ENCODE data around the gene DPP3. TPM values are rescaled to one million over a fixed set of nuclear protein-coding genes. Genes with fewer than 3 reads are reported as not detected.
"Not testable (repeated sequence)": the region's sequence is repeated elsewhere in the genome, so short reads cannot be mapped to it uniquely, and the experiment has no call there.

The DPP3 gene
- total RNA-seq, 1 donor from 2014 or later: 106 TPM

DNA sequence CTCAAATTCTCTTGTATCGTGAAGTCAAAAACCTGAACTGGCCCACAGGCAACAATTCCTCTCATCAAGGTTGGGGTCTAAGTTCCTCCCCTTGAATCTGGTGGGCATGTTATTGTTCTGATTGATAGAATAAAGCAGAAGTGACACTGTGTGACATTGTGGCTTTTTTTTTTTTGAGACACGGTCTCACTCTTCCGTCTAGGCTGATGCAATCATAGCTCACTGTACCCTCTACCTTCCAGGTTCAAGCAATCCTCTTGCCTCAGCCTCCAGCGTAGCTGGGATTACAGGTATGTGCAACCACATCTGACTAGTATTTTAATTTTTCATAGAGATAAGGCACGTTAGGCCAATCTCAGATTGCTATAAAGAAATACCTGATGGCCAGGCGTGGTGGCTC, 22.4 kb upstream of the DPP3 start:
- no peak overlapping the region for H3K4me3 ChIP-seq (ENCODE audit: low read depth, low read length)
- TF ChIP-seq, protein P1, sequence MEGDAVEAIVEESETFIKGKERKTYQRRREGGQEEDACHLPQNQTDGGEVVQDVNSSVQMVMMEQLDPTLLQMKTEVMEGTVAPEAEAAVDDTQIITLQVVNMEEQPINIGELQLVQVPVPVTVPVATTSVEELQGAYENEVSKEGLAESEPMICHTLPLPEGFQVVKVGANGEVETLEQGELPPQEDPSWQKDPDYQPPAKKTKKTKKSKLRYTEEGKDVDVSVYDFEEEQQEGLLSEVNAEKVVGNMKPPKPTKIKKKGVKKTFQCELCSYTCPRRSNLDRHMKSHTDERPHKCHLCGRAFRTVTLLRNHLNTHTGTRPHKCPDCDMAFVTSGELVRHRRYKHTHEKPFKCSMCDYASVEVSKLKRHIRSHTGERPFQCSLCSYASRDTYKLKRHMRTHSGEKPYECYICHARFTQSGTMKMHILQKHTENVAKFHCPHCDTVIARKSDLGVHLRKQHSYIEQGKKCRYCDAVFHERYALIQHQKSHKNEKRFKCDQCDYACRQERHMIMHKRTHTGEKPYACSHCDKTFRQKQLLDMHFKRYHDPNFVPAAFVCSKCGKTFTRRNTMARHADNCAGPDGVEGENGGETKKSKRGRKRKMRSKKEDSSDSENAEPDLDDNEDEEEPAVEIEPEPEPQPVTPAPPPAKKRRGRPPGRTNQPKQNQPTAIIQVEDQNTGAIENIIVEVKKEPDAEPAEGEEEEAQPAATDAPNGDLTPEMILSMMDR (conservative IDR thresholded peaks at IDR 0.05; ENCODE audit: low read depth, low read length): no peak
- DNase-seq (ENCODE audit: low read depth): no peak

DNA sequence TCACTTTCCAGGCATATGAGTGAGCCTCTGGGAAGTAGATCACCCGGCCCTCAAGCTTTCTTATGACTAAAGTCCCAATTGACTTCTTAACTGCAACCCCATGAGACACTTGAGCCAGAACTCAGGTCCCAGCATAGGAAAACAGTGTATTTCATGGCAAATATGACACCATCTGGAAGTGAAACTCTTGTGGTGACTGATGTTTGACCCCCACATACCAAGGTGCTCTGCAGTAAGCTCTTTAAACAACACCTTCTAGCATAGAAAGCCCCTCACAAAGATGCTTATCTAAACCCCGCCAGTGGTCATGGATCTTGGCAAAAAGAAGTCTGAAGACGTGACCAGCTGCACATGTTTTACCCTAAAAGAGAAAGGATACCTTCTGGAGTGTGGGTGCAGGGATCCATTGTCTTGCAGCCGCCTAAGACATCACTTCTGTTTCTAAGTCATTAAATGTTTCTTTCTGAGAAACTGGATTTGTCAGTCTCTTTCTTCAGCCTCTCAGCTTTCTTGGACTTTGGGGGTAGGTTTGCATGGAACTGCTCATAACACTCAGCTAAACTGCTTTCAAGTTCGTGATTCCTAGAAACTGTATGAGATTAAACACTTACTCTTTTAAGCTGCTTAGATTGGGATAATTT, 21.0 kb upstream of the DPP3 start:
- no peak overlapping the region for H3K4me3 ChIP-seq (ENCODE audit: low read depth, low read length)
- DNase-seq (ENCODE audit: low read depth): no peak
- TF ChIP-seq, protein P1 (conservative IDR thresholded peaks at IDR 0.05; ENCODE audit: low read depth, low read length): no peak

DNA sequence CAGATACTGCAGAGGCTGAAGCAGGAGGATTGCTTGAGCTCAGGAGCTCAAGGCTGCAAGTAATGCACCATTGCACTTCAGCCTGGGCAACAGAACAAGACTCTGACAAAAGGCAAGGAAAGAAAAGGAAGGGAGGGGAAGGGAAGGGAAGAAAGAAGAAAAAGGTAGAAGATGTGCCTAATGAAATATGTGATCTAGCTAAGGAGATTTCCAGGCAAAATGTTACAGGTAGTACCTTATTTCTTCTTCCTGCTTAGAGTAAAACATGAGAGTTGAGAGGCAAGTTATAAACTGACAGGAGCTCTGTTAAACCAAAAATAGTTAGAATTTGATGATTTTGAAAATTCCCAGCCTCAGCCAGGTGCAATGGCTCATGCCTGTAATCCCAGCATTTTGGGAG, 18.2 kb upstream of the DPP3 start:
- DNase-seq (ENCODE audit: low read depth): no peak
- TF ChIP-seq, protein P1 (conservative IDR thresholded peaks at IDR 0.05; ENCODE audit: low read depth, low read length): no peak
- no peak overlapping the region for H3K4me3 ChIP-seq (ENCODE audit: low read depth, low read length)

DNA sequence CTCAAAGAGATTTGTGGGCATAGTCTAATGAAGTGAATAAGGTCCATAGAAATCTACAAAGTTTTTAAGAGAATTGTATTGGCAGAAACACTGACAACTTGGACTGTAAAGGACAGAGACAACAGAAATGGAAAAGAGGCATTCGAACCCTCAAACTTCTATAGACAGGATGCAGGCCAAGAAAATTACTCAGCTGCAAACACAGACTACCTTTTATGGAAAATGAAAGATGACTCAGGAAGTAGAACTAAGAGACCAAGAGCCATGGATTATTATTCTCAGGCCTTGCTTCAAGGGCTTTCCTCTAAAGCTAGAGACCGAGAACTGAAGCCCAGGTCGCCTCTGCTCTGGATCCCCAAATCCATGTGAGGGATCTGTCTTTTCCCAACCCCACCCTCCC, 17.3 kb upstream of the DPP3 start:
- DNase-seq (ENCODE audit: low read depth): no peak
- TF ChIP-seq, protein P1 (conservative IDR thresholded peaks at IDR 0.05; ENCODE audit: low read depth, low read length): no peak
- H3K4me3 ChIP-seq (ENCODE audit: low read depth, low read length): no peak overlapping the region

DNA sequence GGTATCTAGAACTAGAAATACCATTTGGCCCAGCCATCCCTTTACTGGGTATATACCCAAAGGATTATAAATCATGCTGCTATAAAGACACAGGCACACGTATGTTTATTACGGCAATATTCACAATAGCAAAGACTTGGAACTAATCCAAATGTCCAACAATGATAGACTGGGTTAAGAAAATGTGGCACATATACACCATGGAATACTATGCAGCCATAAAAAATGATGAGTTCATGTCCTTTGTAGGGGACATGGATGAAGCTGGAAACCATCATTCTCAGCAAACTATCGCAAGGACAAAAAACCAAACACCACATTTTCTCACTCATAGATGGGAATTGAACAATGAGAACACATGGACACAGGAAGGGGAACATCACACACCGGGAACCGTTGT, 16.1 kb upstream of the DPP3 start:
- not testable (repeated sequence) for H3K4me3 ChIP-seq (ENCODE audit: low read depth, low read length); DNase-seq (ENCODE audit: low read depth)

DNA sequence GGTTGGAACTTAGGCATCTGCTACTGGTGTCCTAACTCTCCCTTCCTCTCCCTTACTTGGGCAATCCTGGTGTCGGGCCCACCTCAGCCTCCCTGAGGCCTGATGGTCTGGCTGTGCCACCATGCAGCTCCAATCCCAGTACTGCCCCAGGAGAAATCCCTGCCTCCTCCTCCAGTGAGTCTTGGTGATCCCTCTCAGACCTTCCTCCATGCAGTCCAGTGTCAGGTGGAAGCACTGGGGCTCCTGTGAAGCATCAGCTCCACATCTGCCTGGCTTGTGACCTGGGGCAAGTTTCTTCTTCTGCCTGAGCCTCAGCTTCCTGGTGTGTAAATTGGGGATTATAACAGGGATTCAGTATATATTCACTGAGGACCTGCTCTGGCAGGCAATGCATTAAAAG, 15.3 kb upstream of the DPP3 start:
- TF ChIP-seq, protein P1 (conservative IDR thresholded peaks at IDR 0.05; ENCODE audit: low read depth, low read length): no peak
- H3K4me3 ChIP-seq (ENCODE audit: low read depth, low read length): no peak overlapping the region
- DNase-seq (ENCODE audit: low read depth): no peak

DNA sequence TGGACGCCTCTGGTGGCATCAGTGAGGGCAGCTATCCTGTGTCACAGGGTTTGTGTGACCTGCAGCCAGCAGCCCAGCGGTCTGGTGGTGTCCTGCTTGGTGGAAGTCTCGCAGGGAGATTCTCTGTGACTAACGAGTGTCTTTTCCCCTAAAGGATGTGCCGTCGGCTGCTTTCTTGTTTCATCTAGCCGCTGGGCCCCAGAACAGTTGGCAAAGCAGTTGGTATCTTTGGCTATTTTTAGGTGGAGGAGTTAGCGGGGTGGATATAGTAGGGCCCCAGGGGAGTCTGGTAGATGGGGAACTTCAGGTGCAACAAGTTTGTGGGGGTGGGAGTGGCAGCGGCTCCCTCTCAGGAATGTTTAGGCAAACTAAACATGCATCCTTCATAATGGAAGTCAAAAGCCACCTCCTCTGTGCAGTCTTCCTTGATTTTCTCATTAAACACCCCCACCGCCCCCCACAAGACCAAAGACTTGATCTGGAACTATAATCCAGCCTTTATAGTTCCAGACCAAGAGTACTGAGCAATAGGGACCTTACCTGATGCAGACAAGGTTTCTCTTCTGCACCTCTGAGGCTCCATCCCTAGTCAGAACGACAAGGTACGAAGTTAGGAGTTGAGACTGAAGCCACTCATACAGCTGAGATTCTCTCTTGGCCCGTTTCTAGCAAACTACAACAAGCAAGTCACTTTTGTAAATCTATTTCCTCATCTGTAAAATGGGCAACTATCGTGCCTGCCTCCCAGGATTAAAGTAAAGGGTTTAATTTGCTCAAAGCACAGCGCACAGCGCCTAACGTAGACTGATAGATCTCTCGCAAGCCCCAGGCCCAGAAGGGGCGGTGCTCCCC, 14.6 kb upstream of the DPP3 start:
- TF ChIP-seq, protein P1 (conservative IDR thresholded peaks at IDR 0.05; ENCODE audit: low read depth, low read length): no peak
- no peak for DNase-seq (ENCODE audit: low read depth)
- H3K4me3 ChIP-seq (ENCODE audit: low read depth, low read length): peak overlapping the region; percentile 63
